Muscle of leg (tissue), 11 donors: ENCODE results near the gene PCNX2. TPM values are rescaled to one million over a fixed set of nuclear protein-coding genes. Genes with fewer than 3 reads are reported as not detected.
A peak's percentile ranks its signal among the peaks of the same experiment; 100 is the strongest.
"Not testable (repeated sequence)": the region's sequence is repeated elsewhere in the genome, so short reads cannot be mapped to it uniquely, and the experiment has no call there.

Experiments used
- DNase-seq: peaks from one replicate; pipeline ENCODE4 v3.0.0; 2013
- H3K27ac ChIP-seq: one replicate; pipeline ENCODE4 v1.5.1; 2013; ENCODE audit warnings: mild to moderate bottlenecking, low read length, control low read depth
- H3K27me3 ChIP-seq: one replicate; pipeline ENCODE4 v1.6.1; 2013; ENCODE audit warnings: low read length; ENCODE audit not compliant: control insufficient read depth, insufficient read depth
- H3K36me3 ChIP-seq: one replicate; pipeline ENCODE4 v1.6.1; 2013; ENCODE audit warnings: low read length; ENCODE audit not compliant: control insufficient read depth, insufficient read depth
- H3K4me1 ChIP-seq: one replicate; pipeline ENCODE4 v1.6.1; 2013; ENCODE audit warnings: low read length; ENCODE audit not compliant: control insufficient read depth, insufficient read depth
- H3K4me3 ChIP-seq: one replicate; pipeline ENCODE4 v1.5.1; 2013; ENCODE audit warnings: low read length, control low read depth
- H3K9me3 ChIP-seq: replicated peaks from 2 replicates; pipeline ENCODE4 v1.6.1; 2013; ENCODE audit warnings: low read depth, low read length; ENCODE audit not compliant: control insufficient read depth
- WGBS: methylation state at CpG from one replicate; pipeline ENCODE4 v1.1.5; 2013; ENCODE audit warnings: missing lambda C conversion rate; ENCODE audit not compliant: insufficient coverage; 5-methylcytosine and 5-hydroxymethylcytosine counted together
- polyA plus RNA-seq, 8 donors: library from polyadenylated mRNA; unstranded; fragments of 120-200 nt; gene quantifications; one replicate each; pipeline versions ENCODE4 v1.2.1 to v1.2.3, GENCODE V29; 2013; ENCODE audit warnings: inconsistent platforms in 1 of 8, low replicate concordance in 1 of 8; ENCODE audit not compliant: insufficient read length in 8 of 8, insufficient read depth in 1 of 8
- total RNA-seq: library from RNA; stranded (reverse); fragments of 120-200 nt; gene quantifications from one replicate; pipeline ENCODE4 v1.2.4, GENCODE V29; 2013

Gene PCNX2
- total and polyA plus RNA-seq, 9 donors: 2.5 to 5.2 (median 3.9) TPM

DNA sequence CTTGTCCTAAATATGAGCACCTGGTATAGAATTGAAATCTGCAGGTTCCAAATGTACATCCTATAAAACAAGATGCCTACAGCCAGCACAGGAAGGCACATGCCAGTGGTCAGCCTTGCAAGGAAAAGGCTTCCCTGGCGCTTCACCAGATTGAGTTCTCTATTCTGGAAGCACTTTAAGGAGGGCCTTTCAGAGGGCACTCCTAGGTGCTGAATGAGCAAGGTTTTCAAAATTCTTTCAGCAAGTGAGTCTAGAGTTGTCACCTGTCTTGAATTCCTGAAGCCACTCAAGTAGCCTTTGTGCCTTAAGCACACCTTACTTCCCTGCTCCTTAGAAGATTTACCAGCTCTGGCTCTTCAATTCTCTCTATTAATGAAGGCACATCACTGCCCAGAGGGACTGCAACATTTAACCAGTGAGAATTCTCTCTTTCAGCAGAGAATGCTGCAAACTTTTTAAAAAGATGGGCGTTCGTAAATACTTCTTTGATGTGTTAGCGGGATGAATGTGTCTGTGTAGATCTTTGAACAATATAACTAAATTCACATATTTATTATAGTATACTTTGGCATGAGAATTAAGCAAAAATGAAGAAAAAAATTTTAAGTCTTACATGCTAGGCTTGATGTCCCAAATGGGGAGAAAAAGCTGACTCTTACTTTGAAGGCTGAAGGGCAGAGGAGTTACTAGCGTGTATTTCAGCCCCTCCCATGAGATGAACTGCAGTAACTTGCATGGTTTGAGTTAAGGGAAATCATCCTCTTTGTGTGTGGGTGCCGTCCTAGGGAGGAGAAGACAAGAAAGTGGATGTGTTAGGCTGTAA lies 183.1 kb downstream of the PCNX2 start:
- DNase-seq: no peak
- peaks cover 12% of the 10 kb centered on the region for H3K4me1 ChIP-seq
- no peaks in the 10 kb centered on the region for H3K9me3 ChIP-seq
- H3K27ac ChIP-seq: peak overlapping the region; percentile 4
- 100% methylated on average over 1 of the region's 6 CpGs for whole genome bisulfite sequencing
- H3K4me3 ChIP-seq: no peak overlapping the region
- H3K27me3 ChIP-seq: no peaks in the 10 kb centered on the region
- H3K36me3 ChIP-seq: no peaks in the 10 kb centered on the region

GRCh38 chr1:233111731-233112130 lies 183.8 kb downstream of the PCNX2 start:
- Histone ChIP-seq H3K27me3 (no peaks in the 10 kb centered on the region), H3K27ac (no peak overlapping the region)
- WGBS: no CpG with 5 or more reads among the region's 2 CpGs

DNA sequence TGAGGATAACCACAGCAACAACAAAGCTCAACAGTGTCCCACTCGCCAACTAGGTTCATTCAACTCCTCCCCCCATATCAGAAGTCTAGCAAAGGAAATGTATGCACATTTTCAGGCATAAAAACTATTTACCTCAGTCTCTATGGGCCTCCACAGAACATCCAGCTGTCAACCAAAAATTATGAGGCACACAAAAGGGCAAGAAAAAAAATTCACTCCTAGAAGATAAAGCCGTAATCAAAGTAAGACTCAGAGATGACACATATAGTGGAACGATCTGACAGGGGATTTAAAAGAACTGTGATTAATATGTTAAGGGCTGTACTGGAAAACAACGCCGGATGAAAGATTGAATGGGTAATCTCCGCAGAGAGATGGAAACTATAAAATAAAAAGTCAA lies 186.4 kb downstream of the PCNX2 start:
- Histone ChIP-seq H3K36me3 (no peaks in the 10 kb centered on the region), H3K27ac (no peak overlapping the region), H3K4me1 (peaks cover 12% of the 10 kb centered on the region), H3K4me3 (no peak overlapping the region), H3K27me3 (no peaks in the 10 kb centered on the region), H3K9me3 (no peaks in the 10 kb centered on the region)
- DNase-seq: no peak
- 61% methylated on average over 4 of the region's 6 CpGs for WGBS

More at GRCh38 chr1:233111731-233112130, 183.8 kb downstream of the PCNX2 start:
- H3K4me3 ChIP-seq: no peak overlapping the region
- H3K4me1 ChIP-seq: peaks cover 12% of the 10 kb centered on the region
- no peaks in the 10 kb centered on the region for H3K36me3 ChIP-seq
- H3K9me3 ChIP-seq: no peaks in the 10 kb centered on the region
- DNase-seq: no peak

DNA sequence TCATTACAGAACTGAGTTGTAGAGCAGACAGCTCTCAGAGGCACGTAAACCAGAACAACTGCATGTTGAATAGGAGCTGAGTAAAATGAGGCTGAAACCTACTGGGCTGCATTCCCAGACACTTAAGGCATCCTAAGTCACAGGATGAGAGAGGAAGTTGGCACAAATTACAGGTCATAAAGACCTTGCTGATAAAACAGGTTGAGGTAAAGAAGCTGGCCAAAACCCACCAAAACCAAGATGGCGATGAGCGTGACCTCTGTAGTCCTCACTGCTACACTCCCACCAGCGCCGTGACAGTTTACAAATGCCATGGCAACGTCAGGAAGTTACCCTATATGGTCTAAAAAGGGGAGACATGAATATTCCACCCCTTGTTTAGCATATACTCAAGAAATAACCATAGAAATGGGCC lies 187.8 kb downstream of the PCNX2 start:
- not testable (repeated sequence) for H3K36me3 ChIP-seq, H3K27me3 ChIP-seq, H3K9me3 ChIP-seq, DNase-seq, H3K4me1 ChIP-seq, H3K4me3 ChIP-seq, H3K27ac ChIP-seq
- WGBS: no CpG with 5 or more reads among the region's 6 CpGs

- no peak for DNase-seq
- Histone ChIP-seq H3K27ac (no peak overlapping the region), H3K4me1 (peaks cover 1% of the 10 kb centered on the region), H3K36me3 (no peaks in the 10 kb centered on the region), H3K4me3 (no peak overlapping the region), H3K9me3 (no peaks in the 10 kb centered on the region), H3K27me3 (no peaks in the 10 kb centered on the region)
- no CpG with 5 or more reads among the region's 1 CpG for WGBS
Observed at GRCh38 chr1:233107130-233107660, 188.3 kb downstream of the PCNX2 start.

GRCh38 chr1:233105225-233105624 lies 190.3 kb downstream of the PCNX2 start:
- H3K4me3 ChIP-seq: no peak overlapping the region
- no peaks in the 10 kb centered on the region for H3K4me1 ChIP-seq
- no peaks in the 10 kb centered on the region for H3K9me3 ChIP-seq
- no peak overlapping the region for H3K27ac ChIP-seq
- no peaks in the 10 kb centered on the region for H3K27me3 ChIP-seq
- no peak for DNase-seq
- H3K36me3 ChIP-seq: no peaks in the 10 kb centered on the region
- no CpG with 5 or more reads among the region's 1 CpG for WGBS

DNA sequence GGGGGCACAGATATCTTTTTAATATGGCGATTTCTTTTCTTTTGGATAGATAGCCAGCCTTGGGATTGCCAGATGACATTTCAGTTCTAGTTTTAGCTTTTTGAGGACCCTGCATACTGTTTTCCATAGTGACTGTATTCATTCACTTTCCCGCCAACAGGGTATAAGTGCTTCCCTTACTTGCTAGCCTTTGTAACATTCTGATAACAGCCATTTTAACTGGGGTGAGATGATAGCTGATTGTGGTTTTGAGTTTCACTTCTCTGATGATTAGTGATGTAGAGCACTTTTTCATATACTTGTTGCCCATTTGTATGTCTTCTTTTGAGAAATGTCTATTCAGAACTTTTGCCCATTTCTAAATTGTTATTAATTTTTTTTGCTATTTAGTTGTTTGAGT lies 193.2 kb downstream of the PCNX2 start:
- H3K4me1 ChIP-seq: no peaks in the 10 kb centered on the region
- no peaks in the 10 kb centered on the region for H3K9me3 ChIP-seq
- DNase-seq: no peak
- WGBS: no CpG with 5 or more reads among the region's 2 CpGs
- no peaks in the 10 kb centered on the region for H3K36me3 ChIP-seq
- H3K4me3 ChIP-seq: no peak overlapping the region
- no peaks in the 10 kb centered on the region for H3K27me3 ChIP-seq
- H3K27ac ChIP-seq: no peak overlapping the region

DNA sequence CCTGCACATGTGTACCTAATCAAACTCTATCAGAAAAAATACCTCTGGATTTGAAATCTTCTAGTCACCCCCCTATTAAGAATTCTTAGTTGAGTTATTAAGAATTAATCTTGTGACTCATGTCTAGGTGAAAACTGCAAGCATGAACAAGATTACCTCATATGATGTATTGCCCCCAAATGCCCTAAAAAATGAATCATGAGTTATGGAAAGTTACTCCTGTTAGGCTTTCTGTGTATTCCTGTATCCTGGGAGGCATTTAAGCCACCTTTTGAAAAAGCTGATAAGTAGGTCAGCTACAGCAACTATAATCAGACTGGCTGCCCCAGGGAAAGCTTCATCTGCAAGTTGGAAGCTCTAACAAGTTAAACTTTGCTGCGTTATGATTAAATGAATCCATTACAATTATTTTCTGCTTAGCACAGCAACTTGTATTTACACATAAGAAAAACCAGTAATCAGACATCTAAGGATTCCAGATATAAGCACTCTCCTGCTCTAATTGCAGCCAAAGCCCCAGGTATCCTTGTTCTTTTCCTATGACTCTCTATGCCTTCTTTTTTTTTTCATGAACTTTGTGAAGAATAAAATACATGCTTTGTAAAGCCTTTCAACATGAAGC lies 197.5 kb downstream of the PCNX2 start:
- Histone ChIP-seq H3K36me3 (no peaks in the 10 kb centered on the region), H3K9me3 (no peaks in the 10 kb centered on the region), H3K4me1 (no peaks in the 10 kb centered on the region), H3K27ac (no peak overlapping the region), H3K4me3 (no peak overlapping the region), H3K27me3 (no peaks in the 10 kb centered on the region)
- WGBS: 80% methylated on average over 1 of the region's 1 CpG
- DNase-seq: no peak

GRCh38 chr1:233097546-233097945 lies 198.0 kb downstream of the PCNX2 start:
- 100% methylated on average over 1 of the region's 3 CpGs for WGBS

GRCh38 chr1:233094691-233095090 lies 200.8 kb downstream of the PCNX2 start:
- DNase-seq: no peak
- no peaks in the 10 kb centered on the region for H3K27me3 ChIP-seq
- no peaks in the 10 kb centered on the region for H3K36me3 ChIP-seq
- no peaks in the 10 kb centered on the region for H3K4me1 ChIP-seq
- peak overlapping the region; percentile 8 for H3K27ac ChIP-seq
- no CpG with 5 or more reads among the region's 1 CpG for WGBS
- H3K4me3 ChIP-seq: no peak overlapping the region
- no peaks in the 10 kb centered on the region for H3K9me3 ChIP-seq

More at GRCh38 chr1:233097546-233097945, 198.0 kb downstream of the PCNX2 start:
- H3K4me3 ChIP-seq: no peak overlapping the region
- H3K27ac ChIP-seq: no peak overlapping the region
- no peak for DNase-seq
- no peaks in the 10 kb centered on the region for H3K9me3 ChIP-seq
- H3K4me1 ChIP-seq: no peaks in the 10 kb centered on the region
- no peaks in the 10 kb centered on the region for H3K36me3 ChIP-seq
- no peaks in the 10 kb centered on the region for H3K27me3 ChIP-seq
